GM12878 (cell line): ENCODE data around the gene USP27X. TPM values are rescaled to one million over a fixed set of nuclear protein-coding genes. Genes with fewer than 3 reads are reported as not detected.

Experiments
- ATAC-seq: fragments of 200-7000 bp; cut with Tn5 transposase; 3 replicates; pipeline ENCODE4 v1.9.1; 2020; ENCODE audit warnings: mild to moderate bottlenecking, moderate library complexity
- BruUV-seq: library from RNA; stranded (reverse); fragments of 400-500 nt; replicated peaks from 2 replicates; lab custom pipeline; 2021; lab: Mats Ljungman, UMichigan
- CTCF ChIA-PET: fragments of 300-600 bp; sonication (Branson Sonifier 250); formaldehyde crosslinking; extraction: SDS; loops from one replicate; lab custom pipeline; 2021; ENCODE audit warnings: inconsistent platforms; lab: Yijun Ruan, JAX
- POLR2A ChIA-PET: fragments of 350-600 bp; formaldehyde crosslinking; extraction: SDS; loops from one replicate; lab custom pipeline; 2021; ENCODE audit warnings: inconsistent platforms; lab: Charles Lee
- RAD21 ChIA-PET: fragments of 300-600 bp; sonication (Branson Sonifier 250); formaldehyde crosslinking; loops from one replicate; lab custom pipeline; 2023; ENCODE audit warnings: antibody characterized with exemption; ENCODE audit not compliant: unreplicated experiment; lab: Charles Lee
- SMC1A ChIA-PET: fragments of 300-600 bp; sonication (Branson Sonifier 250); formaldehyde crosslinking; loops from one replicate; lab custom pipeline; 2023; ENCODE audit not compliant: unreplicated experiment, uncharacterized antibody; lab: Charles Lee
- DNase-seq: peaks from one replicate; pipeline ENCODE4 v3.0.0-alpha.2; 2011; ENCODE audit warnings: low read depth, low spot score
- FAIRE-seq: peaks from 3 replicates; lab custom pipeline; 2011; peaks lifted over from hg19 to GRCh38; lab: Jason Lieb, UNC
- H2AFZ ChIP-seq: 2 replicates; pipeline ENCODE4 v1.6.0; 2011; ENCODE audit warnings: low read depth, low read length, control low read depth; ENCODE audit not compliant: control insufficient read depth
- H3K27ac ChIP-seq: 2 replicates; pipeline ENCODE4 v1.5.1; 2011; ENCODE audit warnings: control low read depth; ENCODE audit not compliant: control insufficient read depth, insufficient read depth
- H3K27me3 ChIP-seq, 2 experiments: replicated peaks in 1 of 2; 2 replicates each; pipeline versions ENCODE4 v1.6.0 to v1.6.1; 2011; ENCODE audit warnings: low read length in 1 of 2; ENCODE audit not compliant: control insufficient read depth in 2 of 2, insufficient read depth in 2 of 2
- H3K36me3 ChIP-seq, 2 experiments: 2 replicates each; pipeline ENCODE4 v1.5.1; 2011; ENCODE audit warnings: low read length in 1 of 2; ENCODE audit not compliant: control insufficient read depth in 2 of 2, insufficient read depth in 2 of 2
- H3K4me1 ChIP-seq: 2 replicates; pipeline ENCODE4 v1.6.1; 2011; ENCODE audit warnings: mild to moderate bottlenecking, low read length, moderate library complexity, mixed read lengths; ENCODE audit not compliant: control insufficient read depth, insufficient read depth
- H3K4me2 ChIP-seq: 2 replicates; pipeline ENCODE4 v1.6.0; 2011; ENCODE audit warnings: control low read depth; ENCODE audit not compliant: control insufficient read depth, insufficient read depth
- H3K4me3 ChIP-seq: fragments of 200-600 bp; sonication (generic); 2 replicates; pipeline ENCODE4 v1.5.1; 2016
- H3K79me2 ChIP-seq: 2 replicates; pipeline ENCODE4 v1.6.0; 2011; ENCODE audit warnings: low read length; ENCODE audit not compliant: control insufficient read depth, insufficient read depth
- H3K9ac ChIP-seq: 2 replicates; pipeline ENCODE4 v1.8.0; 2011; ENCODE audit warnings: low read length, control low read depth, mixed read lengths; ENCODE audit not compliant: control insufficient read depth, insufficient read depth
- H3K9me3 ChIP-seq: replicated peaks from 3 replicates; pipeline ENCODE4 v1.5.1; 2011; ENCODE audit warnings: mild to moderate bottlenecking, low read length; ENCODE audit not compliant: control insufficient read depth, insufficient read depth
- H4K20me1 ChIP-seq: 2 replicates; pipeline ENCODE4 v1.6.0; 2011; ENCODE audit not compliant: control insufficient read depth, insufficient read depth
- SPI1 ChIP-seq: IDR thresholded peaks from 2 replicates; pipeline ENCODE4 v1.6.1; 2011; ENCODE audit warnings: low read depth, mild to moderate bottlenecking, low read length, moderate library complexity, borderline replicate concordance; ENCODE audit not compliant: insufficient read depth
- WGBS: methylation state at CpG from one replicate; pipeline ENCODE4 v1.1.6; 2016; ENCODE audit warnings: low lambda C conversion rate; ENCODE audit not compliant: insufficient replicate concordance, insufficient coverage; ENCODE audit errors: missing lambda C conversion rate; 5-methylcytosine and 5-hydroxymethylcytosine counted together
- in situ Hi-C: fragments of 300-500 bp; cut with MboI; formaldehyde crosslinking; loops from 9 replicates; pipeline ENCODE4 v1.14.3; 2018; ENCODE audit warnings: mixed read lengths
- intact Hi-C: fragments of 100-400 bp; cut with micrococcal nuclease; formaldehyde crosslinking; loops from one replicate; pipeline ENCODE4 v1.14.2; 2022; ENCODE audit not compliant: unreplicated experiment
- polyA plus RNA-seq, 11 experiments: library from polyadenylated mRNA; depleted of rRNA in 4 of 11; unstranded in 6 of 11; stranded (reverse) in 5 of 11; fragments of >200 nt; fragmentation: Nextera tagmentation in 4 of 11; fragmentation: Illumina TruSeq in 1 of 11; extraction: Ambion mirVana in 4 of 11; extraction: Trizol in 1 of 11; gene quantifications; 1 replicate in 1 of 11; 2 replicates in 10 of 11; pipeline versions ENCODE4 v1.2.1 to v1.2.3, GENCODE V29; 2011 to 2016; ENCODE audit warnings: inconsistent platforms in 2 of 11, missing spikeins in 2 of 11, low read depth in 1 of 11
- total RNA-seq, 4 experiments: library from RNA; depleted of rRNA in 3 of 4; stranded (reverse); fragments of >200 nt in 3 of 4; fragmentation: Illumina TruSeq in 1 of 4; extraction: Trizol in 1 of 4; gene quantifications; 2 replicates each; pipeline versions ENCODE4 v1.2.1 to v1.2.3, GENCODE V29; 2013 to 2021
- TF ChIP-seq, protein P1 (sequence below): fragments of 450-650 bp; formaldehyde crosslinking; IDR thresholded peaks from 2 replicates; pipeline ENCODE4 v1.5.0; 2022; ENCODE audit warnings: mild to moderate bottlenecking, missing genetic modification characterization

USP27X gene
- total and polyA plus RNA-seq, 10 of the 15 experiments (the other 5 are each of a cell fraction or from before 2014, with no cell fraction given), result 0.09 to 2.0 (median 0.89) TPM; not detected in 1

DNA sequence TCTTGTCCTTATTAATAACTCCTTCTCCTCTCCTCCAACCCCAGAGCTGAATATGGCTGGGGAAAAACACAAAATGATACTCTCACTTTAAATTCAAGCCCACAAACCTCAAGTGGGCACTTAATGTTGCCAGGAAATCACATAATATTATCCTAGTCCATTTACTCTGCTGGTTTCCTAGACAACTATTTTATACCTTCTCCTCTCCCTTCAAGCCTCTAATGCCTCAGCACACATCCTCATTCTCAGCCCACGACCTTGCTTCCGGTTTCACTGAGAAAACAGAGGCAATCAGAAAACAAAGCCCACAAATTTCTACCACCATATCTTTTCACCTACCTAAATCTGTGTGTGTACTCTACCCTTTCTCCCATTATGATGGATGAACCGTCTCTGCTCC is 31.1 kb downstream of the USP27X start:
- 0% methylated on average over 3 of the region's 3 CpGs for WGBS
- CTCF ChIA-PET, result interaction anchor here (0.6 to 5.1 kb wide), 3 partner anchors 9 to 171 kb away, joined by 4 to 25 read pairs (median 4); no protein-coding TSS in a partner anchor
- H2AFZ ChIP-seq, result peak overlapping the region; percentile 10; the same call in 1 of the 2 replicates

More for the DNA sequence above, 31.1 kb downstream of the USP27X start:
- Histone ChIP-seq H3K4me1 (no peaks in the 10 kb centered on the region; the same call in 1 of the 2 replicates), H4K20me1 (no peaks in the 10 kb centered on the region), H3K27me3 (no peaks in the 10 kb centered on the region), H3K27ac (no peak overlapping the region), H3K4me2 (no peak overlapping the region), H3K36me3 (no peaks in the 10 kb centered on the region), H3K9ac (no peak overlapping the region), H3K4me3 (no peak overlapping the region), H3K79me2 (no peaks in the 10 kb centered on the region), H3K9me3 (no peaks in the 10 kb centered on the region)
- POLR2A ChIA-PET, result no interaction called here
- in situ Hi-C loops (loop anchor here (5.0 kb wide), 1 partner anchor 672 kb away; no protein-coding TSS in a partner anchor), intact Hi-C loops (no loop called here)
- RAD21 ChIA-PET, result interaction anchor here (1.2 kb wide), 1 partner anchor 26 kb away, joined by 4 read pairs; no protein-coding TSS in a partner anchor
- SMC1A ChIA-PET, result interaction anchor here (0.7 kb wide), 1 partner anchor 10 kb away, joined by 3 read pairs; no protein-coding TSS in a partner anchor
- BruUV-seq, result no TSS peak
- no peak for DNase-seq
- peak; percentile 37; the same call in 1 of the 2 replicates for TF ChIP-seq SPI1
- TF ChIP-seq, protein P1, sequence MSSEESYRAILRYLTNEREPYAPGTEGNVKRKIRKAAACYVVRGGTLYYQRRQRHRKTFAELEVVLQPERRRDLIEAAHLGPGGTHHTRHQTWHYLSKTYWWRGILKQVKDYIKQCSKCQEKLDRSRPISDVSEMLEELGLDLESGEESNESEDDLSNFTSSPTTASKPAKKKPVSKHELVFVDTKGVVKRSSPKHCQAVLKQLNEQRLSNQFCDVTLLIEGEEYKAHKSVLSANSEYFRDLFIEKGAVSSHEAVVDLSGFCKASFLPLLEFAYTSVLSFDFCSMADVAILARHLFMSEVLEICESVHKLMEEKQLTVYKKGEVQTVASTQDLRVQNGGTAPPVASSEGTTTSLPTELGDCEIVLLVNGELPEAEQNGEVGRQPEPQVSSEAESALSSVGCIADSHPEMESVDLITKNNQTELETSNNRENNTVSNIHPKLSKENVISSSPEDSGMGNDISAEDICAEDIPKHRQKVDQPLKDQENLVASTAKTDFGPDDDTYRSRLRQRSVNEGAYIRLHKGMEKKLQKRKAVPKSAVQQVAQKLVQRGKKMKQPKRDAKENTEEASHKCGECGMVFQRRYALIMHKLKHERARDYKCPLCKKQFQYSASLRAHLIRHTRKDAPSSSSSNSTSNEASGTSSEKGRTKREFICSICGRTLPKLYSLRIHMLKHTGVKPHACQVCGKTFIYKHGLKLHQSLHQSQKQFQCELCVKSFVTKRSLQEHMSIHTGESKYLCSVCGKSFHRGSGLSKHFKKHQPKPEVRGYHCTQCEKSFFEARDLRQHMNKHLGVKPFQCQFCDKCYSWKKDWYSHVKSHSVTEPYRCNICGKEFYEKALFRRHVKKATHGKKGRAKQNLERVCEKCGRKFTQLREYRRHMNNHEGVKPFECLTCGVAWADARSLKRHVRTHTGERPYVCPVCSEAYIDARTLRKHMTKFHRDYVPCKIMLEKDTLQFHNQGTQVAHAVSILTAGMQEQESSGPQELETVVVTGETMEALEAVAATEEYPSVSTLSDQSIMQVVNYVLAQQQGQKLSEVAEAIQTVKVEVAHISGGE (CRISPR knock-in tag), result no peak
- peak; percentile 71 for ATAC-seq
- FAIRE-seq, result no peak
